H1 (cell line): ENCODE results near the gene SH2D2A.

Experiments used
- BACH1 ChIP-seq: IDR thresholded peaks from 2 replicates; pipeline ENCODE4 v1.6.1; 2012; ENCODE audit warnings: low read length, improper control_type of control experiment
- CTCF ChIP-seq, 3 experiments: IDR thresholded peaks; 1 replicate in 2 of 3; 2 replicates in 1 of 3; pipeline versions ENCODE4 v1.5.1 to v1.6.1; 2011; ENCODE audit warnings: low read length in 3 of 3, mild to moderate bottlenecking in 3 of 3, inconsistent platforms in 2 of 3, low read depth in 1 of 3, moderate library complexity in 1 of 3; ENCODE audit not compliant: insufficient read depth in 1 of 3; ENCODE audit errors: control extremely low read depth in 1 of 3
- EGR1 ChIP-seq: IDR thresholded peaks from 2 replicates; pipeline ENCODE4 v1.6.1; 2011; ENCODE audit warnings: low read depth, low read length, borderline replicate concordance
- HDAC6 ChIP-seq: IDR thresholded peaks from one replicate; pipeline ENCODE4 v1.7.1; 2012; ENCODE audit warnings: low read depth, mild to moderate bottlenecking, inconsistent platforms, low read length, moderate library complexity
- MAFK ChIP-seq: IDR thresholded peaks from 2 replicates; pipeline ENCODE4 v1.6.1; 2012; ENCODE audit warnings: low read depth, mild to moderate bottlenecking, improper control_type of control experiment, low read length
- POLR2A ChIP-seq, 2 experiments: IDR thresholded peaks; 1 replicate in 1 of 2; 2 replicates in 1 of 2; pipeline ENCODE4 v1.6.1; 2011; ENCODE audit warnings: low read depth in 2 of 2, low read length in 2 of 2, mild to moderate bottlenecking in 2 of 2; ENCODE audit errors: control extremely low read depth in 1 of 2
- POLR2AphosphoS5 ChIP-seq: IDR thresholded peaks from 2 replicates; pipeline ENCODE4 v1.6.1; 2011; ENCODE audit warnings: low read depth, low read length
- RAD21 ChIP-seq, 2 experiments: IDR thresholded peaks in 1 of 2; conservative IDR thresholded peaks in 1 of 2; 2 replicates each; pipeline ENCODE4 v1.6.1; 2011; ENCODE audit warnings: low read depth in 2 of 2, low read length in 2 of 2, improper control_type of control experiment in 1 of 2, inconsistent platforms in 1 of 2, mild to moderate bottlenecking in 1 of 2, moderate library complexity in 1 of 2
- RFX5 ChIP-seq: IDR thresholded peaks from 2 replicates; pipeline ENCODE4 v1.6.1; 2011; ENCODE audit warnings: low read depth, low read length, improper control_type of control experiment, borderline replicate concordance
- TAF1 ChIP-seq: IDR thresholded peaks from 2 replicates; pipeline ENCODE4 v1.6.1; 2011; ENCODE audit warnings: mild to moderate bottlenecking, low read depth, low read length
- TCF12 ChIP-seq: IDR thresholded peaks from 2 replicates; pipeline ENCODE4 v1.6.1; 2011; ENCODE audit warnings: low read depth, mild to moderate bottlenecking, low read length
- USF2 ChIP-seq: IDR thresholded peaks from 2 replicates; pipeline ENCODE4 v1.6.1; 2011; ENCODE audit warnings: low read length, improper control_type of control experiment
- ZNF274 ChIP-seq: IDR thresholded peaks from 2 replicates; pipeline ENCODE4 v1.7.0; 2012; ENCODE audit warnings: low read length, borderline replicate concordance; ENCODE audit errors: extremely low read depth

DNA sequence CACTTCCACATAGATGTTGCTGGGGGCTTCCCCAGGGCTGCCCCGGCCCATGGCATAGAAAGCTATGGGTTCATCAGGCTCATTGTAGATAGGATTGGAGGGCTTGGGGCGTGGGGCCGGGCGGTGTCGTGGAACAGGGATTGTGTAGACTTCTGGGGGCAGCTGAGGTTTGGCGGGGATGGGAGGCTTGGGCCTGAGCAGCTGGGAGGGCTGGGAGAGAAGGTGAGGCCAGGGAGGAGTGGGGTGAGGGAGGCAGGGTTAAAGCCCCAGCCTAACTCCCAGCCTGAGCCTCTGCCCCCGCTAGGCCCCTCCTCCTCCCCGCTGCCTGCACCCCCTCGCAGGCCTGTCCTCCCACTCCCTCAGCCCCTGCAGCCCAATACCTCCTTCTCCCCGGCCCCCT is 7.4 kb downstream of the SH2D2A start:
- TF ChIP-seq EGR1 (no peak), ZNF274 (no peak), POLR2A (IDR thresholded peaks at IDR 0.05; ENCODE audit: control extremely low read depth in 1 of 2, low read depth in 2 of 2, low read length in 2 of 2) (no peak), RFX5 (no peak), USF2 (no peak), TCF12 (no peak), HDAC6 (no peak), CTCF (IDR thresholded peaks at IDR 0.05; ENCODE audit: control extremely low read depth in 1 of 3, insufficient read depth in 1 of 3, low read depth in 1 of 3, low read length in 3 of 3) (no peak), RAD21 (IDR thresholded peaks at IDR 0.05 in 1 of 2, conservative IDR thresholded peaks at IDR 0.05 in 1 of 2; ENCODE audit: low read depth in 2 of 2, low read length in 2 of 2) (no peak), BACH1 (no peak), POLR2AphosphoS5 (no peak), TAF1 (no peak), MAFK (no peak)
